Thyroid gland (tissue), 4 donors: Measurements from ENCODE around the gene CNTN1.

Source experiments
- CTCF ChIP-seq, 6 experiments: fragments of 200-600 bp in 3 of 6; fragments of 450-650 bp in 3 of 6; sonication (generic) in 3 of 6; IDR thresholded peaks; one replicate each; pipeline ENCODE4 v1.5.1; 2016 to 2019; ENCODE audit warnings: antibody characterized with exemption in 6 of 6, mild to moderate bottlenecking in 2 of 6, inconsistent platforms in 1 of 6, moderate library complexity in 1 of 6
- POLR2A ChIP-seq, 2 donors: fragments of 450-650 bp; IDR thresholded peaks; one replicate each; pipeline ENCODE4 v1.6.1; 2017; ENCODE audit warnings: antibody characterized with exemption in 2 of 2, mild to moderate bottlenecking in 2 of 2, moderate library complexity in 1 of 2

GRCh38 chr12:40864891-40865290 lies 172.7 kb downstream of the CNTN1 start:
- TF ChIP-seq CTCF (IDR thresholded peaks at IDR 0.05), result no peak
- no peak for TF ChIP-seq POLR2A (IDR thresholded peaks at IDR 0.05)
